Uterus (tissue), 2 donors: ENCODE data around the gene KIAA1217.

Experiments used
- POLR2A ChIP-seq, 2 donors: fragments of 450-650 bp; IDR thresholded peaks; one replicate each; pipeline ENCODE4 v1.6.1; 2016; ENCODE audit warnings: antibody characterized with exemption in 2 of 2, mild to moderate bottlenecking in 1 of 2, moderate library complexity in 1 of 2
- TF ChIP-seq, protein P1 (sequence below), 4 experiments: fragments of 200-600 bp in 2 of 4; fragments of 450-650 bp in 2 of 4; sonication (generic) in 2 of 4; IDR thresholded peaks; one replicate each; pipeline ENCODE4 v1.5.1; 2016 to 2019; ENCODE audit warnings: antibody characterized with exemption in 4 of 4, mild to moderate bottlenecking in 2 of 4, moderate library complexity in 1 of 4

GRCh38 chr10:24344695-24345463, 135.9 kb downstream of the KIAA1217 start:
- TF ChIP-seq, protein P1, sequence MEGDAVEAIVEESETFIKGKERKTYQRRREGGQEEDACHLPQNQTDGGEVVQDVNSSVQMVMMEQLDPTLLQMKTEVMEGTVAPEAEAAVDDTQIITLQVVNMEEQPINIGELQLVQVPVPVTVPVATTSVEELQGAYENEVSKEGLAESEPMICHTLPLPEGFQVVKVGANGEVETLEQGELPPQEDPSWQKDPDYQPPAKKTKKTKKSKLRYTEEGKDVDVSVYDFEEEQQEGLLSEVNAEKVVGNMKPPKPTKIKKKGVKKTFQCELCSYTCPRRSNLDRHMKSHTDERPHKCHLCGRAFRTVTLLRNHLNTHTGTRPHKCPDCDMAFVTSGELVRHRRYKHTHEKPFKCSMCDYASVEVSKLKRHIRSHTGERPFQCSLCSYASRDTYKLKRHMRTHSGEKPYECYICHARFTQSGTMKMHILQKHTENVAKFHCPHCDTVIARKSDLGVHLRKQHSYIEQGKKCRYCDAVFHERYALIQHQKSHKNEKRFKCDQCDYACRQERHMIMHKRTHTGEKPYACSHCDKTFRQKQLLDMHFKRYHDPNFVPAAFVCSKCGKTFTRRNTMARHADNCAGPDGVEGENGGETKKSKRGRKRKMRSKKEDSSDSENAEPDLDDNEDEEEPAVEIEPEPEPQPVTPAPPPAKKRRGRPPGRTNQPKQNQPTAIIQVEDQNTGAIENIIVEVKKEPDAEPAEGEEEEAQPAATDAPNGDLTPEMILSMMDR (IDR thresholded peaks at IDR 0.05), result no peak
- TF ChIP-seq POLR2A (IDR thresholded peaks at IDR 0.05), result no peak
